ENCODE measurements around the gene ASCL2.

ASCL2 gene

DNA sequence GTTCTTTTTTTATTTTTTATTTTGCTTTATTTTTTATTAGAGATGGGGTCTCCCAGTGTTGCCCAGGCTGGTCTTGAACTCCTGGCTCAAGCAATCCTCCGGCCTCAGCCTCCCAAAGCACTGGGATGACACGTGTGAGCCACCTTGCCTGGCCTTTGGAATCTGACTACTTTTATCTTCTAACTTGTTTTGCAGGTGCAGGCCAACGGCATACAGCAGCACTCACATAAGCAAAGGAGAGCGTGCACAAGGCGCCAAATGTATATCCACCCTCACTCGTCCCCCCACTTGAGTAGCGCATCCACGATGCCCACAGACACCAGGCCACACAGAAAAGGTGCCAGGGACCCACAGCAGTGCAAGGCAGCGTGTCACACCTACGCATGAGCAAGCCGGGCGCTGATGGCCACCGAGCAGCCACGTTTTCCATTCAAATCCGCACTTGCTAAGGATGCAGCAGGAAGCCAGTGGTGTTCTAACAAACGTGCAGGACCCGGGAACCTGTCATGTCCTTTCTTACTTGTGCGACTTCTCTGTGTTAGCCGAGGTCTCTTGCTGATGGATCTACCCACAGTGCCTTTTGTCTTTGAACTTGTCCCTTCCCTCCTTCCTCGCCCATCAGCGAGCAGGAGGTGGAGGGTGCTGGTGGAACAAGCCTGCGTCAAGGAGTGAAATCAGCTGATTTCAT is 5.9 kb downstream of the ASCL2 start:
- TF ChIP-seq, protein P1, sequence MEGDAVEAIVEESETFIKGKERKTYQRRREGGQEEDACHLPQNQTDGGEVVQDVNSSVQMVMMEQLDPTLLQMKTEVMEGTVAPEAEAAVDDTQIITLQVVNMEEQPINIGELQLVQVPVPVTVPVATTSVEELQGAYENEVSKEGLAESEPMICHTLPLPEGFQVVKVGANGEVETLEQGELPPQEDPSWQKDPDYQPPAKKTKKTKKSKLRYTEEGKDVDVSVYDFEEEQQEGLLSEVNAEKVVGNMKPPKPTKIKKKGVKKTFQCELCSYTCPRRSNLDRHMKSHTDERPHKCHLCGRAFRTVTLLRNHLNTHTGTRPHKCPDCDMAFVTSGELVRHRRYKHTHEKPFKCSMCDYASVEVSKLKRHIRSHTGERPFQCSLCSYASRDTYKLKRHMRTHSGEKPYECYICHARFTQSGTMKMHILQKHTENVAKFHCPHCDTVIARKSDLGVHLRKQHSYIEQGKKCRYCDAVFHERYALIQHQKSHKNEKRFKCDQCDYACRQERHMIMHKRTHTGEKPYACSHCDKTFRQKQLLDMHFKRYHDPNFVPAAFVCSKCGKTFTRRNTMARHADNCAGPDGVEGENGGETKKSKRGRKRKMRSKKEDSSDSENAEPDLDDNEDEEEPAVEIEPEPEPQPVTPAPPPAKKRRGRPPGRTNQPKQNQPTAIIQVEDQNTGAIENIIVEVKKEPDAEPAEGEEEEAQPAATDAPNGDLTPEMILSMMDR (conservative IDR thresholded peaks at IDR 0.05; ENCODE audit: low read length): no peak
- DNase-seq (ENCODE audit: low read depth): no peak
- no peak overlapping the region for H3K4me3 ChIP-seq (ENCODE audit: low read length)

DNA sequence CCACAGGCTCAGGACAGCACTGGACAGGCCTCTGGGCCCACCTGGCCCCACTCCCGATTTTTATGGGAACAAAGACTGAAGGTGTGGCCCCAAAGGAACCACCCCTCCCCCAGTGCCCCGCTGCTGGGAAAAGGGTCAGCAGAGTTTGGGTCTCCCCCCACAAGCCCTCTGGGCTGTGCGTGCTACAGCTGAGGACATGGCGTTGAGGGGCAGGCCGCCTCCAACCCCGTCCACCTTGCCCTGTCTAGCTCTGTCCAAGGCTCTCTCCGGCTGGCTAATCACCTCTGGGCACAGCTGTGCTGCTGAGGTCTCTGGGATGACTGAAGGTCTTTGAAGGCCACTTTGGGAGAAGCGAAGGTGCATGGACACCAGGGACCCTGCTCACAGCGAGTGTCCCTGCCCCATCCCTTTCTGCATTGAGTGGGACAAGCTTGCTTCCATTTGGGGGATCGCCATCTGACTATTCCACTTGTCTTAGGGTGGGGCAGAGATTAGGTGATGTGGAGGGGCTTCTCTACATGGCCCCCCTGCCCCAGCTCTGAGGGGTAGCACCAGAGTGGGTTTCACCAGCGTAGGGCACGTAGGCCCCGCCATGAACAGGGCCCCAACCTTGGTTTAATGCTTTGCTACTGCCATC is 6.5 kb downstream of the ASCL2 start:
- DNase-seq (ENCODE audit: low read depth): no peak
- TF ChIP-seq, protein P1 (conservative IDR thresholded peaks at IDR 0.05; ENCODE audit: low read length): no peak
- H3K4me3 ChIP-seq (ENCODE audit: low read length): no peak overlapping the region

DNA sequence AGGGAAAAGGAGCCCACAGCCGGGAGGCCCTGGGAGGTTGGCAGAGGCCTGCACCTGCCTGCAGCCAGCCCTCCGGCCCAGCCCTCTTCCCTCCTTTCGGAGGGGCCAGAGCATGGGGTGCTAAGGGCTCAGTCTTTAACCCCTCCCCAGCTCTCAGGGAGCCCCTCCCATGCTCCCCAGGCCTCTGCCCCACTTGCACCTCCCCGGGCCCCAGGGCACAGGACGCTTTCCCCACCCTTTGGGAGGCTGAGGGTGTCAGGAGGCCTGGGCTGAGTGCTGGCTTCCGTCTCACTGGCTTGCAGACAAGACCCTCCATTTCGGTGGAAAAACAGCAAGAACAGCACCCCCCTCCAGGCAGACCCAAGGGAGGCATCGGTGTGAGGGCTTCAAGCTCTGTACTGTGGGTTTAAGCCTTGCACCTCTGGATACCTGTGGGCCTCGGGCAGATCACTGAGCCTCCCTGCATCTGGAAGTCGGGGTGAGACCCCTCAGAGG is 7.3 kb downstream of the ASCL2 start:
- no peak overlapping the region for H3K4me3 ChIP-seq (ENCODE audit: low read length)
- TF ChIP-seq, protein P1 (conservative IDR thresholded peaks at IDR 0.05; ENCODE audit: low read length): no peak
- no peak for DNase-seq (ENCODE audit: low read depth)

DNA sequence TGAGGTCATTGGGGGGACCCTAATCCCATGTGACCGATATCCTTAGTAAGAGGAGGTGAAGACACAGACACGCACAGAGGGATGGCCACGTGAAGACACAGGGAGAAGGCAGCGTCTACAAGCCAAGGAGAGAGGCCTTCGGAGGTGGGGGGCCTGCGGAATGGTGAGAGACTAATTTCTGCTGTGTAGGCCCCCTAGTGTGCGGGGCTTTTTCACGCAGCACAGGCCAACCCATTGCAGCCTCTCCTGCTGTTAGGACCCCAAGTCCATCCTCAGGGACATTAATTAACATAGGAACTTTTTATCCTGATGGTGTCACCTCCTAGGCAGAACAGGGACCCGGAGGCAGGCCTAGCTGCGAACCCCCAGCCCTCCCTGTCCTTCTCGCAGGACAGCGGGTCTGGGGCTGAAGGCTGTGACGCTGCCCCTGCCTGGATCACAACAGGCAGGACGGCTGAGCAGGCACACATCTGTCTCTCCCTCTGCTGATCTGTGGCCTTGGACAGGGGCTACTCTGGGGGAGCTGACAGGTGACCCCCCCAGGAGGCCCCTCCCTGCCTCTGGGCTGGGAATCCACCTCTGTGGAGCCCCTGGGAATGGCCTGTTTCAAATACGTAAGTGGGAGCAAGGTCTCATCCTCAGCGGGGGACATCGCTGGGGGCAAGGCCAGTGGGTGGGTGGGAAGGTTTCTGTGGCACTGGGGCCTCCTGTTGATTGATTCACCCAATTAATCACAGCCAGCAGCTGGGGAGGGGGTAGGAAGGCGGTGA is 7.9 kb downstream of the ASCL2 start:
- TF ChIP-seq, protein P1 (conservative IDR thresholded peaks at IDR 0.05; ENCODE audit: low read length): no peak
- no peak for DNase-seq (ENCODE audit: low read depth)
- H3K4me3 ChIP-seq (ENCODE audit: low read length): no peak overlapping the region

DNA sequence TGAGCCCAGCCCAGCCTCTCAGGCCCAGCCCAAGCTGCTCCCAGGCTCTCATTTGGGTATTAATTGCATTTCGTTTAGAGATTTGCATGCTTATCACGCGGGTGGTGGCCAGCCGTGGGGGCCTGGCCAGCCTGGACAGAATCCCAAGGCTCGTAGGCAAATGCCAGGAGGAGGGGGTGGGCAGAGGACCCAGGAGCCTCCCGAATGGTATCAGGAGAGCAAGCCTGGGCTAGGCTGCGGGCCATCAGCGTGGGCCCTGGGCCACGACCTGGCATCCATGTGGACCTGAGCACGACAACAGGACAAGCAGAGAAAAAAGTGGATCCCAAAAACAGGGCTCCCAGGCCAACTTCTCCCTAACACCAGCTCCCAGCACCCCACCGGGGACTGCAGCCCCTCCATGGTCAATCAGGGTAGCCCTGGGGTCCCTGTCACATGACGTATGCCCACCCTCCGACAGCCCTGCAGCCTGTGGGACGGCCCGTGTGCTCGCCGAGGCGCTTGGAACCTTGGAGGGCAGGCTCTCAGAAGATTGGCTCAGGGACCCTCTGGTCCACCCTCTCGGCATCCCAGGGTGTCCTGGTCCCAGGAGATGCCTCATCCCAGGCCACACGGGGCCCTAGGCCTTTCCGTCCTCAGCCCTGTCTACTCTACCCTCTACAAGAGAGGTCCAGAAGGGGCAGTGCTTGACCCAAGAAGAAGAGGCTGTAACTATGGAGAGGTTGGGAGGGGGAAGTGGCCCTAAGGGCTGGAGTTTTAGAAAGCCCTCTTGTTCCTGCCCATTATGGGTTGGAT is 8.8 kb downstream of the ASCL2 start:
- no peak for DNase-seq (ENCODE audit: low read depth)
- H3K4me3 ChIP-seq (ENCODE audit: low read length): no peak overlapping the region
- TF ChIP-seq, protein P1 (conservative IDR thresholded peaks at IDR 0.05; ENCODE audit: low read length): no peak

DNA sequence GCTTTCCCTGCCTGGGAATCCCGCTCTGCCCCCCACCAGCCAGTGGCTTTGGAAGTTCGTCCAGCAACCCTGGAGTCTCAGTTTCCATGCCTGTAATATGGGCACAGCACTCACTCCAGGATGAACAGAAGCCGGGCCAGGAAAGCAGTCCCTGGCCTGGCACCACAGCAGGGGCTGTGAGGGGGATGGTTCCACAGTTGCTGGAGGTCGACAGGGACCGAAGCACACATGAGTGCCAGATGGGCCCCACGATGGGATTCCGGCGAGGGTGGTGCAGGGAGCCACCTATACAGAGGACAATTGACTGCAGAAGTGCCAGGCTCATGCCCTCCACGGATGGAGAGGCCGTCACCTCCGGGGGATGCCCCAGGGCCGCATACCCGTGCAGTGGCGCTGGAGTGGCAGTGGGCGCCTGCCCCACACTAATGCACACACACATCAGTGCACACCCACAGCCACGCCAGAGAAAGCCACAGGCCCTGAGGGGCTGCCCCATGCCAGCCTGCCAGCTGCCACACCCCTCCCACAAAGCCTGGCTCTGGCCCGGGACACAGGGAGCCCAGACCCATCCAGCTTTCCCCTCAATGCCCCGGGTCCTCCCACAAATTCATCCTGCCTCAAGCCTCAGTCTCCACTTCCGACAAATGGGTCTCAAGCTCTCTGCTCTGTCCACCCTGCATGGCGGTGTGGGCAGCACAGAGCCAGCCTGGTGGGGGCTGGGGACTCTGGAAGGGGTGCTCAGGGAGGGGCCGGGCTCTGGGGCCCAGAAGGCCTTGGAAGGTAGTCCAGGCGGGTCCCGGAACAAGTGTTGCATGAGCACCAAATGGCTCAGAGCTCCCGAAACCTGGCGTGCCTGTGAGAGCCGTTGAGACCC is 9.7 kb downstream of the ASCL2 start:
- TF ChIP-seq, protein P1 (conservative IDR thresholded peaks at IDR 0.05; ENCODE audit: low read length): no peak
- no peak for DNase-seq (ENCODE audit: low read depth)
- no peak overlapping the region for H3K4me3 ChIP-seq (ENCODE audit: low read length)

All from AG10803 (cell line).